ENCODE measurements around the gene CLIP1.

Gene CLIP1

DNA sequence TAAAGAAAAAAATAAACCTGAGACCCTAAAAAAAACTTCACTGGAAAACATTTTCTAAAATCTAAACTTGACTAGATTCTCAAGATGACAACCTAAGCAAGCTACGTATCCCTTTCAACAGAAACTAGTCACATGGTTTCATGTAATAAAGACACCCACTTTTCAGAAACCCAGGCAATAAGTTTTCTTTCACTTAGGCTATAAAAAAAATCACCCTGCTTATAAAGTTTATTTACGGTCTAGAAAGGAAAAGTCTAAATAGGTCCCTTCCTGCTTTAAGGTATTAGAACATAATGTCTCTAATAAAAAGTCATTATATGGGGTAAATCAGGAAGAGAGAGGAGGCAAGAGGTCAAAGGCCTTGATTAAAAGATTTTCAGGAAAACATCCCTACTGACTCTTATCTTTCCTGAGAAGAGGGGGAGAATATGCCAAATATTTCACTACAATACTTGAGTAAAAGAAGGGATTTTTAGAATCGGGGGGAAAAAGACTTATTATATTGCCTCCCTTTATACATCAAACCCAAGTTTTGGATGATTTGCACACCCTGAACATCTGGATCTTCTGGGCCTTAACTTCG lies 9.5 kb downstream of the CLIP1 start:
- Histone ChIP-seq H3K4me1 (ENCODE audit: low read length) (no peaks in the 10 kb centered on the region), H3K79me2 (ENCODE audit: low read length) (peaks cover 11% of the 10 kb centered on the region)

GRCh38 chr12:122411537-122411936 lies 10.9 kb downstream of the CLIP1 start:
- no peaks in the 10 kb centered on the region for H3K9me3 ChIP-seq (replicated peaks; ENCODE audit: insufficient read depth, low read length)

More for the DNA sequence above, 9.5 kb downstream of the CLIP1 start:
- no peak overlapping the region for H2AFZ ChIP-seq (ENCODE audit: low read length)
- H3K27me3 ChIP-seq (replicated peaks; ENCODE audit: insufficient read depth, low read length) = no peaks in the 10 kb centered on the region
- no peak overlapping the region for H3K4me2 ChIP-seq (ENCODE audit: low read depth, low read length)
- no peak overlapping the region for H3K4me3 ChIP-seq (ENCODE audit: low read length)
- no peak overlapping the region for H3K27ac ChIP-seq (ENCODE audit: low read length)
- no peak overlapping the region for H3K9ac ChIP-seq (ENCODE audit: low read length)
- DNase-seq = no peak
- no peaks in the 10 kb centered on the region for H4K20me1 ChIP-seq (ENCODE audit: insufficient read depth, low read length)
- TF ChIP-seq, protein P1, sequence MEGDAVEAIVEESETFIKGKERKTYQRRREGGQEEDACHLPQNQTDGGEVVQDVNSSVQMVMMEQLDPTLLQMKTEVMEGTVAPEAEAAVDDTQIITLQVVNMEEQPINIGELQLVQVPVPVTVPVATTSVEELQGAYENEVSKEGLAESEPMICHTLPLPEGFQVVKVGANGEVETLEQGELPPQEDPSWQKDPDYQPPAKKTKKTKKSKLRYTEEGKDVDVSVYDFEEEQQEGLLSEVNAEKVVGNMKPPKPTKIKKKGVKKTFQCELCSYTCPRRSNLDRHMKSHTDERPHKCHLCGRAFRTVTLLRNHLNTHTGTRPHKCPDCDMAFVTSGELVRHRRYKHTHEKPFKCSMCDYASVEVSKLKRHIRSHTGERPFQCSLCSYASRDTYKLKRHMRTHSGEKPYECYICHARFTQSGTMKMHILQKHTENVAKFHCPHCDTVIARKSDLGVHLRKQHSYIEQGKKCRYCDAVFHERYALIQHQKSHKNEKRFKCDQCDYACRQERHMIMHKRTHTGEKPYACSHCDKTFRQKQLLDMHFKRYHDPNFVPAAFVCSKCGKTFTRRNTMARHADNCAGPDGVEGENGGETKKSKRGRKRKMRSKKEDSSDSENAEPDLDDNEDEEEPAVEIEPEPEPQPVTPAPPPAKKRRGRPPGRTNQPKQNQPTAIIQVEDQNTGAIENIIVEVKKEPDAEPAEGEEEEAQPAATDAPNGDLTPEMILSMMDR (IDR thresholded peaks at IDR 0.05; ENCODE audit: low read length) = no peak
- TF ChIP-seq EZH2phosphoT487 (IDR thresholded peaks at IDR 0.05; ENCODE audit: low read length) (no peak), EZH2 (optimal IDR thresholded peaks at IDR 0.05; ENCODE audit: low read depth, low read length) (no peak)
- no peaks in the 10 kb centered on the region for H3F3A ChIP-seq (ENCODE audit: insufficient read depth, low read length)
- H3K9me2 ChIP-seq (replicated peaks; ENCODE audit: insufficient read depth, low read length) = no peaks in the 10 kb centered on the region
- H3K9me3 ChIP-seq (replicated peaks; ENCODE audit: insufficient read depth, low read length) = no peaks in the 10 kb centered on the region
- no peaks in the 10 kb centered on the region for H3K36me3 ChIP-seq (replicated peaks; ENCODE audit: insufficient read depth, low read length)

DNA sequence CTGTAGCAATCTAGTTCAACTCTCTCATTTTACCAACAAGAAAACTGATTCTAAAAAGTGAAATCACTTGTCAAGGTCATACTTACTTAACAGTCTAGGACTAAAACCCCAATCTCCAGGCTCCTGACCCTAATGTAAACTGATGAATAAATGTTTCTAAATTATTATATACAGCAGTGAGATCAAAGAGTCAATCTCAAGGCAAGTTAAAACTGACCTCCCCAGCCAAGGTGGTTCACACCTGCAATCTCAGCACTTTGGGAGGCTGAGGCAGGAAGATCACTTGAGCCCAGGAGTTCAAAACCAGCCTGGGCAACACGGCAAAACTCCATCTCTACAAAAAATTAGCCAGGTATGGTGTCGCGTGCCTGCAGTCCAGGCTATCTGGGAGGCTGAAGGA lies 15.3 kb downstream of the CLIP1 start:
- H3K27ac ChIP-seq (ENCODE audit: low read length) = no peak overlapping the region
- H3K79me2 ChIP-seq (ENCODE audit: low read length) = peaks cover 19% of the 10 kb centered on the region
- H3K4me1 ChIP-seq (ENCODE audit: low read length) = no peaks in the 10 kb centered on the region; the same call in 1 of the 2 replicates
- no peaks in the 10 kb centered on the region for H3K27me3 ChIP-seq (replicated peaks; ENCODE audit: insufficient read depth, low read length)
- no peak overlapping the region for H3K4me3 ChIP-seq (ENCODE audit: low read length)
- no peaks in the 10 kb centered on the region for H3K9me3 ChIP-seq (replicated peaks; ENCODE audit: insufficient read depth, low read length)
- no peaks in the 10 kb centered on the region for H4K20me1 ChIP-seq (ENCODE audit: insufficient read depth, low read length)
- no peak overlapping the region for H2AFZ ChIP-seq (ENCODE audit: low read length)
- H3K9me2 ChIP-seq (replicated peaks; ENCODE audit: insufficient read depth, low read length) = no peaks in the 10 kb centered on the region
- TF ChIP-seq, protein P1 (IDR thresholded peaks at IDR 0.05; ENCODE audit: low read length) = no peak
- TF ChIP-seq EZH2 (optimal IDR thresholded peaks at IDR 0.05; ENCODE audit: low read depth, low read length) (no peak), EZH2phosphoT487 (IDR thresholded peaks at IDR 0.05; ENCODE audit: low read length) (no peak)
- H3K36me3 ChIP-seq (replicated peaks; ENCODE audit: insufficient read depth, low read length) = no peaks in the 10 kb centered on the region
- no peak overlapping the region for H3K4me2 ChIP-seq (ENCODE audit: low read depth, low read length)
- no peak for DNase-seq
- H3F3A ChIP-seq (ENCODE audit: insufficient read depth, low read length) = no peaks in the 10 kb centered on the region
- no peak overlapping the region for H3K9ac ChIP-seq (ENCODE audit: low read length)

More at GRCh38 chr12:122411537-122411936, 10.9 kb downstream of the CLIP1 start:
- Histone ChIP-seq H2AFZ (ENCODE audit: low read length) (no peak overlapping the region), H3K9ac (ENCODE audit: low read length) (no peak overlapping the region), H3K4me2 (ENCODE audit: low read depth, low read length) (no peak overlapping the region), H3K79me2 (ENCODE audit: low read length) (peaks cover 11% of the 10 kb centered on the region), H3K4me3 (ENCODE audit: low read length) (no peak overlapping the region), H4K20me1 (ENCODE audit: insufficient read depth, low read length) (no peaks in the 10 kb centered on the region), H3K9me2 (replicated peaks; ENCODE audit: insufficient read depth, low read length) (no peaks in the 10 kb centered on the region), H3K4me1 (ENCODE audit: low read length) (no peaks in the 10 kb centered on the region), H3K36me3 (replicated peaks; ENCODE audit: insufficient read depth, low read length) (no peaks in the 10 kb centered on the region), H3K27ac (ENCODE audit: low read length) (no peak overlapping the region), H3K27me3 (replicated peaks; ENCODE audit: insufficient read depth, low read length) (no peaks in the 10 kb centered on the region), H3F3A (ENCODE audit: insufficient read depth, low read length) (no peaks in the 10 kb centered on the region)
- DNase-seq = no peak
- no peak for TF ChIP-seq EZH2phosphoT487 (IDR thresholded peaks at IDR 0.05; ENCODE audit: low read length)
- TF ChIP-seq, protein P1 (IDR thresholded peaks at IDR 0.05; ENCODE audit: low read length) = no peak
- TF ChIP-seq EZH2 (optimal IDR thresholded peaks at IDR 0.05; ENCODE audit: low read depth, low read length) = no peak
